Type B pancreatic cell (in vitro differentiated cells): ENCODE data around the gene TEX48. TPM values are rescaled to one million over a fixed set of nuclear protein-coding genes. Genes with fewer than 3 reads are reported as not detected.

Experiments used
- DNase-seq: peaks from one replicate; pipeline ENCODE4 v3.0.0; 2021; ENCODE audit warnings: mixed read lengths; ENCODE audit not compliant: unreplicated experiment; ENCODE audit errors: extremely low spot score
- H3K27ac Mint-ChIP-seq: 2 replicates; pipeline ENCODE4 v1.8.0; 2021; ENCODE audit warnings: mild to moderate bottlenecking, mixed read lengths
- H3K27me3 Mint-ChIP-seq: 2 replicates; pipeline ENCODE4 v1.8.0; 2021; ENCODE audit warnings: mixed read lengths
- H3K36me3 Mint-ChIP-seq: 2 replicates; pipeline ENCODE4 v1.8.0; 2021; ENCODE audit warnings: mixed read lengths
- H3K4me1 Mint-ChIP-seq: one replicate; pipeline ENCODE4 v1.8.0; 2021; ENCODE audit warnings: mixed read lengths; ENCODE audit not compliant: unreplicated experiment
- H3K4me3 Mint-ChIP-seq: 2 replicates; pipeline ENCODE4 v1.8.0; 2021; ENCODE audit warnings: mild to moderate bottlenecking, mixed read lengths
- H3K9me3 Mint-ChIP-seq: 2 replicates; pipeline ENCODE4 v1.8.0; 2021; ENCODE audit warnings: mixed read lengths
- CTCF ChIP-seq: fragments of 200-600 bp; sonication (generic); conservative IDR thresholded peaks from 2 replicates; pipeline ENCODE4 v1.5.0; 2021; ENCODE audit warnings: antibody characterized with exemption, mild to moderate bottlenecking
- total RNA-seq: library from RNA; stranded (reverse); gene quantifications from 2 replicates; pipeline ENCODE4 v1.2.1, GENCODE V29; 2021; ENCODE audit warnings: low replicate concordance

TEX48 gene
- total RNA-seq, 1 donor from 2014 or later, result not detected

GRCh38 chr9:114674798-114675540 lies 7.0 kb downstream of the TEX48 start:
- peaks cover 37% of the 10 kb centered on the region for H3K27me3 Mint-ChIP-seq
- TF ChIP-seq CTCF, result no peak
- H3K36me3 Mint-ChIP-seq, result no peaks in the 10 kb centered on the region
- peak overlapping the region; percentile 20 for H3K27ac Mint-ChIP-seq
- no peak for DNase-seq
- H3K4me1 Mint-ChIP-seq, result peaks cover 16% of the 10 kb centered on the region
- no peak overlapping the region for H3K4me3 Mint-ChIP-seq
- H3K9me3 Mint-ChIP-seq, result no peaks in the 10 kb centered on the region

GRCh38 chr9:114674076-114674797 lies 7.8 kb downstream of the TEX48 start:
- Mint-ChIP-seq H3K4me3 (no peak overlapping the region), H3K27ac (no peak overlapping the region), H3K36me3 (no peaks in the 10 kb centered on the region), H3K9me3 (no peaks in the 10 kb centered on the region), H3K27me3 (peaks cover 31% of the 10 kb centered on the region), H3K4me1 (peaks cover 16% of the 10 kb centered on the region)
- no peak for TF ChIP-seq CTCF
- no peak for DNase-seq

- H3K27ac Mint-ChIP-seq, result no peak overlapping the region
- no peak for DNase-seq
- no peaks in the 10 kb centered on the region for H3K9me3 Mint-ChIP-seq
Measured at GRCh38 chr9:114671605-114672004, 10.4 kb downstream of the TEX48 start.

GRCh38 chr9:114669961-114670360 lies 12.0 kb downstream of the TEX48 start:
- Mint-ChIP-seq H3K27ac (no peak overlapping the region), H3K4me3 (no peak overlapping the region), H3K9me3 (no peaks in the 10 kb centered on the region), H3K36me3 (no peaks in the 10 kb centered on the region), H3K27me3 (peaks cover 12% of the 10 kb centered on the region), H3K4me1 (no peaks in the 10 kb centered on the region)
- no peak for DNase-seq
- TF ChIP-seq CTCF, result no peak

More at GRCh38 chr9:114671605-114672004, 10.4 kb downstream of the TEX48 start:
- Mint-ChIP-seq H3K27me3 (peaks cover 20% of the 10 kb centered on the region), H3K36me3 (no peaks in the 10 kb centered on the region), H3K4me3 (no peak overlapping the region), H3K4me1 (no peaks in the 10 kb centered on the region)
- no peak for TF ChIP-seq CTCF

GRCh38 chr9:114668146-114668545 lies 13.8 kb downstream of the TEX48 start:
- no peak for DNase-seq
- peaks cover 11% of the 10 kb centered on the region for H3K27me3 Mint-ChIP-seq
- H3K36me3 Mint-ChIP-seq, result no peaks in the 10 kb centered on the region
- H3K4me1 Mint-ChIP-seq, result no peaks in the 10 kb centered on the region
- no peak overlapping the region for H3K27ac Mint-ChIP-seq
- no peaks in the 10 kb centered on the region for H3K9me3 Mint-ChIP-seq
- no peak for TF ChIP-seq CTCF
- no peak overlapping the region for H3K4me3 Mint-ChIP-seq
